KMS-11 (cell line): ENCODE results near the gene S100A16.
"Not testable (repeated sequence)": the region's sequence is repeated elsewhere in the genome, so short reads cannot be mapped to it uniquely, and the experiment has no call there.

Experiments
- H2AFZ ChIP-seq: fragments of 200-600 bp; sonication (generic); 2 replicates; pipeline ENCODE4 v1.6.1; 2016; ENCODE audit warnings: antibody characterized with exemption, mixed run types, low read depth
- H3K27ac ChIP-seq: fragments of 200-600 bp; sonication (generic); 2 replicates; pipeline ENCODE4 v1.6.1; 2016; ENCODE audit warnings: mild to moderate bottlenecking, mixed run types
- H3K27me3 ChIP-seq: fragments of 200-600 bp; sonication (generic); 2 replicates; pipeline ENCODE4 v1.6.1; 2017; ENCODE audit warnings: mild to moderate bottlenecking, low read depth, mixed run types, moderate library complexity; ENCODE audit not compliant: insufficient read depth
- H3K36me3 ChIP-seq: fragments of 200-600 bp; sonication (generic); 2 replicates; pipeline ENCODE4 v1.6.1; 2017; ENCODE audit warnings: mild to moderate bottlenecking, mixed run types; ENCODE audit not compliant: insufficient read depth
- H3K4me1 ChIP-seq: fragments of 200-600 bp; sonication (generic); 2 replicates; pipeline ENCODE4 v1.6.1; 2016; ENCODE audit warnings: mild to moderate bottlenecking, low read depth, mixed run types; ENCODE audit not compliant: poor library complexity, severe bottlenecking
- H3K4me2 ChIP-seq: fragments of 200-600 bp; sonication (generic); 2 replicates; pipeline ENCODE4 v1.7.0; 2016; ENCODE audit warnings: mild to moderate bottlenecking, mixed run types
- H3K4me3 ChIP-seq: fragments of 200-600 bp; sonication (generic); IDR thresholded peaks from 2 replicates; pipeline ENCODE4 v1.6.1; 2017; ENCODE audit warnings: low read depth, low read length, mixed read lengths; ENCODE audit not compliant: insufficient read depth
- H3K79me2 ChIP-seq: fragments of 200-600 bp; sonication (generic); 2 replicates; pipeline ENCODE4 v1.6.1; 2016; ENCODE audit warnings: low read depth, mixed run types; ENCODE audit not compliant: insufficient read depth
- H3K9ac ChIP-seq: fragments of 200-600 bp; sonication (generic); 2 replicates; pipeline ENCODE4 v1.6.1; 2016; ENCODE audit warnings: mild to moderate bottlenecking, mixed run types
- H4K20me1 ChIP-seq: fragments of 200-600 bp; sonication (generic); 2 replicates; pipeline ENCODE4 v1.6.1; 2016; ENCODE audit warnings: mild to moderate bottlenecking, mixed run types; ENCODE audit not compliant: insufficient read depth
- CTCF ChIP-seq: fragments of 200-600 bp; sonication (generic); conservative IDR thresholded peaks from 2 replicates; pipeline ENCODE4 v1.6.1; 2017; ENCODE audit warnings: low read depth, mild to moderate bottlenecking, antibody characterized with exemption, low read length, moderate library complexity, mixed read lengths

S100A16 gene

GRCh38 chr1:153577624-153578051, 35.3 kb downstream of the S100A16 start:
- no peak overlapping the region for H3K4me2 ChIP-seq
- TF ChIP-seq CTCF = no peak
- H3K27ac ChIP-seq = no peak overlapping the region
- peaks cover 10% of the 10 kb centered on the region; the same call in 1 of the 2 replicates for H3K27me3 ChIP-seq
- H3K4me3 ChIP-seq = no peak overlapping the region
- H3K9ac ChIP-seq = no peak overlapping the region
- no peaks in the 10 kb centered on the region for H4K20me1 ChIP-seq
- no peaks in the 10 kb centered on the region for H3K36me3 ChIP-seq
- no peaks in the 10 kb centered on the region for H3K79me2 ChIP-seq
- H2AFZ ChIP-seq = no peak overlapping the region
- peaks cover 7% of the 10 kb centered on the region for H3K4me1 ChIP-seq

- Histone ChIP-seq H3K9ac (no peak overlapping the region), H3K27me3 (peaks cover 10% of the 10 kb centered on the region; the same call in 1 of the 2 replicates), H3K4me1 (peaks cover 8% of the 10 kb centered on the region), H2AFZ (no peak overlapping the region), H3K79me2 (no peaks in the 10 kb centered on the region), H4K20me1 (no peaks in the 10 kb centered on the region), H3K27ac (no peak overlapping the region), H3K4me3 (no peak overlapping the region), H3K4me2 (no peak overlapping the region), H3K36me3 (no peaks in the 10 kb centered on the region)
- TF ChIP-seq CTCF = no peak
Observed at GRCh38 chr1:153577138-153577537, 35.8 kb downstream of the S100A16 start.

GRCh38 chr1:153575497-153575896, 37.4 kb downstream of the S100A16 start:
- H4K20me1 ChIP-seq, H3K36me3 ChIP-seq, H3K27ac ChIP-seq, H3K9ac ChIP-seq, H3K79me2 ChIP-seq, H3K4me2 ChIP-seq, H3K4me1 ChIP-seq, H2AFZ ChIP-seq, H3K4me3 ChIP-seq: not testable (repeated sequence)
- peaks cover 10% of the 10 kb centered on the region; the same call in 1 of the 2 replicates for H3K27me3 ChIP-seq

GRCh38 chr1:153575081-153575491, 37.9 kb downstream of the S100A16 start:
- H3K79me2 ChIP-seq, H3K4me3 ChIP-seq: not testable (repeated sequence)

GRCh38 chr1:153573351-153573750, 39.6 kb downstream of the S100A16 start:
- H4K20me1 ChIP-seq = no peaks in the 10 kb centered on the region
- H3K27ac ChIP-seq = no peak overlapping the region

More at GRCh38 chr1:153575081-153575491, 37.9 kb downstream of the S100A16 start:
- H4K20me1 ChIP-seq, H3K36me3 ChIP-seq, H3K4me2 ChIP-seq, H3K4me1 ChIP-seq, H2AFZ ChIP-seq, H3K27ac ChIP-seq, H3K9ac ChIP-seq: not testable (repeated sequence)
- peaks cover 10% of the 10 kb centered on the region; the same call in 1 of the 2 replicates for H3K27me3 ChIP-seq

More at GRCh38 chr1:153573351-153573750, 39.6 kb downstream of the S100A16 start:
- no peak for TF ChIP-seq CTCF
- H3K4me2 ChIP-seq = no peak overlapping the region
- H3K9ac ChIP-seq = no peak overlapping the region
- H3K4me3 ChIP-seq = no peak overlapping the region
- H2AFZ ChIP-seq = no peak overlapping the region
- H3K27me3 ChIP-seq = peaks cover 10% of the 10 kb centered on the region; the same call in 1 of the 2 replicates
- H3K36me3 ChIP-seq = no peaks in the 10 kb centered on the region
- H3K4me1 ChIP-seq = peaks cover 15% of the 10 kb centered on the region
- no peaks in the 10 kb centered on the region for H3K79me2 ChIP-seq
